HL-60 (cell line): Measurements from ENCODE around the gene ADGRE2.

Source experiments
- DNase-seq, 2 experiments: peaks; one replicate each; pipeline ENCODE4 v3.0.0-alpha.2; 2010 to 2020; ENCODE audit warnings: low read depth in 1 of 2, low spot score in 1 of 2
- H3K27ac ChIP-seq: fragments of 250-450 bp; sonication (Bioruptor Pico); replicated peaks from 2 replicates; pipeline ENCODE4 v1.5.1; 2020; ENCODE audit warnings: mild to moderate bottlenecking, moderate library complexity
- H3K27me3 ChIP-seq: fragments of 250-450 bp; sonication (Bioruptor Pico); 2 replicates; pipeline ENCODE4 v1.5.1; 2021; ENCODE audit warnings: mild to moderate bottlenecking, moderate library complexity; ENCODE audit not compliant: insufficient read depth, poor library complexity, severe bottlenecking
- H3K4me3 ChIP-seq: replicated peaks from 2 replicates; pipeline ENCODE4 v1.5.1; 2011; ENCODE audit warnings: mild to moderate bottlenecking, control low read depth, low read length; ENCODE audit not compliant: insufficient read depth
- CTCF ChIP-seq: IDR thresholded peaks from one replicate; pipeline ENCODE4 v1.5.1; 2011; ENCODE audit warnings: low read length, control low read depth, inconsistent platforms; ENCODE audit not compliant: insufficient read depth
- GABPA ChIP-seq: IDR thresholded peaks from 2 replicates; pipeline ENCODE4 v1.6.1; 2012; ENCODE audit warnings: low read depth
- POLR2AphosphoS5 ChIP-seq: IDR thresholded peaks from 2 replicates; pipeline ENCODE4 v1.6.1; 2012; ENCODE audit warnings: low read depth
- REST ChIP-seq: IDR thresholded peaks from 2 replicates; pipeline ENCODE4 v1.6.1; 2012; ENCODE audit warnings: low read depth; ENCODE audit not compliant: insufficient replicate concordance
- SPI1 ChIP-seq: IDR thresholded peaks from 2 replicates; pipeline ENCODE4 v1.6.1; 2012; ENCODE audit warnings: low read depth, mild to moderate bottlenecking, borderline replicate concordance

ADGRE2 gene

GRCh38 chr19:14770944-14771839 is 7.2 kb downstream of the ADGRE2 start:
- DNase-seq, result no peak
- Histone ChIP-seq H3K27ac (no peak overlapping the region), H3K4me3 (no peak overlapping the region), H3K27me3 (no peaks in the 10 kb centered on the region)
- TF ChIP-seq GABPA, result no peak
- TF ChIP-seq POLR2AphosphoS5, result no peak
- no peak for TF ChIP-seq SPI1
- TF ChIP-seq REST, result no peak
- TF ChIP-seq CTCF, result no peak

- Histone ChIP-seq H3K27me3 (no peaks in the 10 kb centered on the region), H3K27ac (no peak overlapping the region), H3K4me3 (no peak overlapping the region)
- no peak for TF ChIP-seq POLR2AphosphoS5
- no peak for TF ChIP-seq REST
- no peak for TF ChIP-seq GABPA
- no peak for TF ChIP-seq CTCF
- TF ChIP-seq SPI1, result no peak
- DNase-seq, result no peak
Observed at GRCh38 chr19:14770136-14770535, 8.2 kb downstream of the ADGRE2 start.

- Histone ChIP-seq H3K27me3 (no peaks in the 10 kb centered on the region), H3K27ac (no peak overlapping the region), H3K4me3 (no peak overlapping the region)
- no peak for DNase-seq
- TF ChIP-seq POLR2AphosphoS5 (no peak), GABPA (no peak), REST (no peak), CTCF (no peak), SPI1 (no peak)
Observed at GRCh38 chr19:14769201-14769600, 9.2 kb downstream of the ADGRE2 start.
